ENCODE results near the gene FADS2.

DNA sequence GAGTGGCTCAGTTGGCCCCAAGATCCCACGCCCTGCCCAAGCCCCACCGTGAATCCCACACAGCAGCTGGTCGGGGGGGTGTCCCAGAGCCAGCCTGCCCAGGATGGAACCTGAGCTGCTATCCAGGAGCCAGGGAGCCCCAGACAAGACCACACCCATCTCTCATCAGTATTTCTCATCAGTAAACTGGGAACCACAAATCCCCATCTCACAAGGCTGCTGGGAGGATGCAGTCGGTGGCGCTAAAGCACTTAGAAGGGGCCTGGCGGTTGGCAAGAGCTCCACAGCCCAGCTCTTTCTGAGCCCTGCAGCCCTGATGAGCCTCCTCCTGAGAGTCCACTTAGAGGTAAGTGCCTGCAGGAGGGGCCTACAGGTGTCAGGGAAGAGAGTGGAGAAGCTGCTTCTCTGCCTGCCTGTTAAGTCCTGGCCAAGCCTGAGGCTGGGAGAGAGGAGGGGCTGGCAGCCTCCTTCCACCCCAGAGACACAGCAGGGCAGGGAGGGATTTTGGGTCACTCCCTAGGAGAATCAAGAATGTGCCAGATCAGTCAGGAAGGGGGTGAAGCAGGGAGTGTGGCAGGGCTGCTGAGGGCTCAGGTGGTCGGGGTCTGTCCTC is 57.2 kb downstream of the FADS2 start:
- TF ChIP-seq, protein P1, sequence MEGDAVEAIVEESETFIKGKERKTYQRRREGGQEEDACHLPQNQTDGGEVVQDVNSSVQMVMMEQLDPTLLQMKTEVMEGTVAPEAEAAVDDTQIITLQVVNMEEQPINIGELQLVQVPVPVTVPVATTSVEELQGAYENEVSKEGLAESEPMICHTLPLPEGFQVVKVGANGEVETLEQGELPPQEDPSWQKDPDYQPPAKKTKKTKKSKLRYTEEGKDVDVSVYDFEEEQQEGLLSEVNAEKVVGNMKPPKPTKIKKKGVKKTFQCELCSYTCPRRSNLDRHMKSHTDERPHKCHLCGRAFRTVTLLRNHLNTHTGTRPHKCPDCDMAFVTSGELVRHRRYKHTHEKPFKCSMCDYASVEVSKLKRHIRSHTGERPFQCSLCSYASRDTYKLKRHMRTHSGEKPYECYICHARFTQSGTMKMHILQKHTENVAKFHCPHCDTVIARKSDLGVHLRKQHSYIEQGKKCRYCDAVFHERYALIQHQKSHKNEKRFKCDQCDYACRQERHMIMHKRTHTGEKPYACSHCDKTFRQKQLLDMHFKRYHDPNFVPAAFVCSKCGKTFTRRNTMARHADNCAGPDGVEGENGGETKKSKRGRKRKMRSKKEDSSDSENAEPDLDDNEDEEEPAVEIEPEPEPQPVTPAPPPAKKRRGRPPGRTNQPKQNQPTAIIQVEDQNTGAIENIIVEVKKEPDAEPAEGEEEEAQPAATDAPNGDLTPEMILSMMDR (conservative IDR thresholded peaks at IDR 0.05) = no peak
- TF ChIP-seq EZH2 (IDR thresholded peaks at IDR 0.05; ENCODE audit: low read depth) = no peak
